B cell (primary cell): Measurements from ENCODE around the gene PPOX. TPM values are rescaled to one million over a fixed set of nuclear protein-coding genes. Genes with fewer than 3 reads are reported as not detected.

Source experiments
- ATAC-seq: fragments of 200-7000 bp; cut with Tn5 transposase; one replicate; pipeline ENCODE4 v1.10.0; 2021; ENCODE audit warnings: low read depth, mild to moderate bottlenecking, moderate number of reproducible peaks, moderate library complexity
- CTCF ChIA-PET: fragments of 350-600 bp; sonication (Branson Sonifier 250); formaldehyde crosslinking; loops from one replicate; lab custom pipeline; 2021; ENCODE audit warnings: antibody characterized with exemption, inconsistent platforms; lab: Charles Lee
- POLR2A ChIA-PET: fragments of 350-600 bp; sonication (Branson Sonifier 250); formaldehyde crosslinking; loops from one replicate; lab custom pipeline; 2021; ENCODE audit warnings: antibody characterized with exemption; lab: Charles Lee
- DNase-seq: peaks from one replicate; pipeline ENCODE4 v3.0.0; 2013
- H2AFZ ChIP-seq: 2 replicates; pipeline ENCODE4 v1.6.1; 2012; ENCODE audit warnings: mild to moderate bottlenecking, low read depth, low read length; ENCODE audit not compliant: insufficient read depth, poor library complexity, severe bottlenecking
- H3K27ac ChIP-seq, 2 donors: 1 replicate in 1 of 2; 2 replicates in 1 of 2; pipeline ENCODE4 v1.5.1; 2012 to 2013; ENCODE audit warnings: low read length in 2 of 2, mild to moderate bottlenecking in 2 of 2, moderate library complexity in 1 of 2
- H3K27me3 ChIP-seq, 4 experiments: fragments of 200-600 bp in 1 of 4; sonication (generic) in 1 of 4; replicated peaks in 1 of 4; 1 replicate in 2 of 4; 2 replicates in 2 of 4; pipeline versions ENCODE4 v1.6.1 to v1.7.0; 2013 to 2016; ENCODE audit warnings: low read length in 3 of 4, mild to moderate bottlenecking in 2 of 4, mixed read lengths in 1 of 4, moderate library complexity in 1 of 4; ENCODE audit not compliant: insufficient read depth in 4 of 4, control insufficient read depth in 3 of 4; ENCODE audit errors: control extremely low read depth in 1 of 4
- H3K36me3 ChIP-seq, 2 experiments: replicated peaks in 1 of 2; 1 replicate in 1 of 2; 2 replicates in 1 of 2; pipeline versions ENCODE4 v1.6.1 to v1.7.1; 2013; ENCODE audit warnings: low read length in 1 of 2; ENCODE audit not compliant: insufficient read depth in 2 of 2, control insufficient read depth in 1 of 2; ENCODE audit errors: control extremely low read depth in 1 of 2, extremely low read depth in 1 of 2
- H3K4me1 ChIP-seq, 2 donors: fragments of 200-600 bp in 1 of 2; sonication (generic) in 1 of 2; 1 replicate in 1 of 2; 2 replicates in 1 of 2; pipeline versions ENCODE4 v1.5.1 to v1.6.1; 2013 to 2017; ENCODE audit warnings: low read length in 2 of 2; ENCODE audit not compliant: control insufficient read depth in 2 of 2, insufficient read depth in 2 of 2
- H3K4me2 ChIP-seq: replicated peaks from 2 replicates; pipeline ENCODE3; 2012; ENCODE audit warnings: mild to moderate bottlenecking, low read depth, low read length; ENCODE audit not compliant: poor library complexity, severe bottlenecking
- H3K4me3 ChIP-seq, 5 experiments: fragments of 200-600 bp in 1 of 5; sonication (generic) in 1 of 5; 1 replicate in 3 of 5; 2 replicates in 2 of 5; pipeline versions ENCODE4 v1.5.1 to v1.7.0; 2011 to 2016; ENCODE audit warnings: low read length in 4 of 5, mild to moderate bottlenecking in 4 of 5, low read depth in 2 of 5, control low read depth in 1 of 5, moderate library complexity in 1 of 5; ENCODE audit not compliant: insufficient read depth in 1 of 5; ENCODE audit errors: control extremely low read depth in 1 of 5, extremely low read depth in 1 of 5
- H3K79me2 ChIP-seq: fragments of 200-600 bp; sonication (generic); one replicate; pipeline ENCODE4 v1.6.0; 2016; ENCODE audit warnings: low read length; ENCODE audit not compliant: control insufficient read depth, insufficient read depth
- H3K9ac ChIP-seq: fragments of 200-600 bp; sonication (generic); 2 replicates; pipeline ENCODE4 v1.6.1; 2017; ENCODE audit warnings: mild to moderate bottlenecking, low read length, moderate library complexity
- H3K9me3 ChIP-seq, 3 donors: one replicate each; pipeline versions ENCODE4 v1.6.1 to v1.7.1; 2013; ENCODE audit warnings: low read length in 2 of 3; ENCODE audit not compliant: control insufficient read depth in 2 of 3, insufficient read depth in 1 of 3; ENCODE audit errors: control extremely low read depth in 1 of 3
- H4K20me1 ChIP-seq: 2 replicates; pipeline ENCODE4 v1.6.0; 2012; ENCODE audit warnings: mild to moderate bottlenecking, low read length; ENCODE audit not compliant: insufficient read depth, control insufficient read depth, poor library complexity, severe bottlenecking
- H3K27ac Mint-ChIP-seq: one replicate; pipeline ENCODE4 v1.8.0; 2021; ENCODE audit warnings: mixed read lengths
- H3K27me3 Mint-ChIP-seq: one replicate; pipeline ENCODE4 v1.8.0; 2021; ENCODE audit warnings: mixed read lengths
- H3K4me1 Mint-ChIP-seq: one replicate; pipeline ENCODE4 v1.8.0; 2021; ENCODE audit warnings: mixed read lengths
- H3K4me3 Mint-ChIP-seq: one replicate; pipeline ENCODE4 v1.8.0; 2021; ENCODE audit warnings: mixed read lengths
- H3K9me3 Mint-ChIP-seq: one replicate; pipeline ENCODE4 v1.8.0; 2022; ENCODE audit warnings: mixed read lengths; ENCODE audit not compliant: insufficient read depth
- EZH2 ChIP-seq: IDR thresholded peaks from 2 replicates; pipeline ENCODE4 v1.6.1; 2012; ENCODE audit warnings: borderline replicate concordance, low read depth, mild to moderate bottlenecking, moderate library complexity, low read length; ENCODE audit not compliant: insufficient read depth, poor library complexity, severe bottlenecking
- WGBS: methylation state at CpG from one replicate; pipeline ENCODE4 v1.1.5; 2013; ENCODE audit warnings: missing lambda C conversion rate; ENCODE audit not compliant: insufficient coverage; 5-methylcytosine and 5-hydroxymethylcytosine counted together
- intact Hi-C: fragments of 100-400 bp; cut with micrococcal nuclease; formaldehyde crosslinking; loops from one replicate; pipeline ENCODE4 v1.10.0; 2022
- polyA plus RNA-seq: library from polyadenylated mRNA; depleted of rRNA; stranded (reverse); fragments of >200 nt; gene quantifications from 2 replicates; pipeline ENCODE4 v1.2.3, GENCODE V29; 2012
- total RNA-seq, 2 donors: library from RNA; stranded (reverse); fragments of 120-200 nt in 1 of 2; gene quantifications; 1 replicate in 1 of 2; 2 replicates in 1 of 2; pipeline versions ENCODE4 v1.2.3 to v1.2.4, GENCODE V29; 2013 to 2022
- TF ChIP-seq, protein P1 (sequence below): fragments of 200-600 bp; IDR thresholded peaks from one replicate; pipeline ENCODE4 v1.8.0; 2022; ENCODE audit warnings: antibody characterized with exemption, mild to moderate bottlenecking

PPOX gene
- total and polyA plus RNA-seq, 2 donors (not counting 1 experiment from before 2014, with no cell fraction given), result 65.6 to 82.3 TPM

DNA sequence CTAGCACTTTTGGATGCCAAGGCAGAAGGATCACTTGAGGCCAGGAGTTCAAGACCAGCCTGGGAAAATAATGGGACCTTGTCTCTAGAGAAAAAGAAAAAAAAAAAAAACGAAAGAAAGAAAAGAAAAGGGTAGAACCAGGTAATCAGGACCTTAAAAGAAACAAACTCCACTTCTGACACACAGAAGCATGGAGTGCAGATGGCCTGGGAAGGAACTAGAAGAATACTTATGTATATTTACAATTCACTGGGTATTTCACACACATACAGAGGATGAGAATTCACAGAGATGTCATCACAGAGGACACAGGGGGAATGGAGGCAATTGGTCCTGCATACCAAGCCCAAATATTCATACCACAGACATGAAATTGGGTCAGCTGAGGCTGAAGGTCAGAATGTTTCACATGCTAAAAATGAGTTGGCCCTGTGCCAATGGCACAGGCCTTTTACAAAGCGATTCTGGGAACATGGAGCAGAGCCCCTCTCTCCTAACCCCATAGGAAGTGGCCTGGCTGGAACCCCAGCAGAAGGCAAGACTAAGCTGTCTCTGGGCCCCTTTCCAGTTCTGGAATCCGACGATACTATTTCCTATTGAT is 6.7 kb downstream of the PPOX start:
- TF ChIP-seq, protein P1, sequence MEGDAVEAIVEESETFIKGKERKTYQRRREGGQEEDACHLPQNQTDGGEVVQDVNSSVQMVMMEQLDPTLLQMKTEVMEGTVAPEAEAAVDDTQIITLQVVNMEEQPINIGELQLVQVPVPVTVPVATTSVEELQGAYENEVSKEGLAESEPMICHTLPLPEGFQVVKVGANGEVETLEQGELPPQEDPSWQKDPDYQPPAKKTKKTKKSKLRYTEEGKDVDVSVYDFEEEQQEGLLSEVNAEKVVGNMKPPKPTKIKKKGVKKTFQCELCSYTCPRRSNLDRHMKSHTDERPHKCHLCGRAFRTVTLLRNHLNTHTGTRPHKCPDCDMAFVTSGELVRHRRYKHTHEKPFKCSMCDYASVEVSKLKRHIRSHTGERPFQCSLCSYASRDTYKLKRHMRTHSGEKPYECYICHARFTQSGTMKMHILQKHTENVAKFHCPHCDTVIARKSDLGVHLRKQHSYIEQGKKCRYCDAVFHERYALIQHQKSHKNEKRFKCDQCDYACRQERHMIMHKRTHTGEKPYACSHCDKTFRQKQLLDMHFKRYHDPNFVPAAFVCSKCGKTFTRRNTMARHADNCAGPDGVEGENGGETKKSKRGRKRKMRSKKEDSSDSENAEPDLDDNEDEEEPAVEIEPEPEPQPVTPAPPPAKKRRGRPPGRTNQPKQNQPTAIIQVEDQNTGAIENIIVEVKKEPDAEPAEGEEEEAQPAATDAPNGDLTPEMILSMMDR, result no peak
- no peak for TF ChIP-seq EZH2
- ChIA-PET CTCF (no interaction called here), POLR2A (no interaction called here)
- Histone ChIP-seq H3K36me3 (peaks cover 3 to 66% of the 10 kb centered on the region in 2 experiments), H3K4me2 (no peak overlapping the region), H2AFZ (no peak overlapping the region), H3K79me2 (peaks cover 33% of the 10 kb centered on the region), H3K27me3 (no peaks in the 10 kb centered on the region), H3K9me3 (no peaks in the 10 kb centered on the region), H3K4me3 (no peak overlapping the region), H3K27ac (no peak overlapping the region), H4K20me1 (peaks cover 14% of the 10 kb centered on the region), H3K9ac (no peak overlapping the region), H3K4me1 (peaks cover 20 to 26% of the 10 kb centered on the region in 2 donors)
- intact Hi-C loops, result no loop called here
- Mint-ChIP-seq H3K4me3 (no peak overlapping the region), H3K27me3 (no peaks in the 10 kb centered on the region), H3K9me3 (no peaks in the 10 kb centered on the region), H3K4me1 (peaks cover 45% of the 10 kb centered on the region), H3K27ac (no peak overlapping the region)
- ATAC-seq (no peak), DNase-seq (no peak)
- 100% methylated on average over 1 of the region's 4 CpGs for WGBS

DNA sequence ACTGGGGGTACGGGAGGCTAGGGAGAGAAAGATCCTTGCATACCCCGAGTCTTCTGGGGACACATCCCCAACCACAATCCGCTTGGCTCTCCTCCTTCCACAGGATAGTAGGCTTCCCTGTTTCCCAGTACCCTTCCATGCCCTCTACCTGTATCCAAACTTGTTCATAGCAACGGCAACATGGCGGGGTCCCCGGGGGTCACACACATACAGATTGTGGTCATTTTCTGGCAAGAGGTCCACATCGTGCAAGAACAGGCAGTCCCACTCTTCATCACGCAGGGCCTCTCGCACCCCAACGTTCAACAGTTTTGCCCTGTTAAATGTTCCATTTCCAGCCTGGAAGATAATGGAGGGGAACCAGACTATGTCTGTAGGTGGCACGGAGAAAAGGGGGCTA is 7.5 kb downstream of the PPOX start:
- H3K4me3 Mint-ChIP-seq, result no peak overlapping the region
- Histone ChIP-seq H3K4me1 (peaks cover 25 to 32% of the 10 kb centered on the region in 2 donors), H3K4me2 (no peak overlapping the region), H3K9ac (no peak overlapping the region), H3K4me3 (no peak overlapping the region), H3K36me3 (peaks cover 3 to 66% of the 10 kb centered on the region in 2 experiments), H2AFZ (no peak overlapping the region), H3K9me3 (no peaks in the 10 kb centered on the region), H3K27ac (no peak overlapping the region), H3K79me2 (peaks cover 33% of the 10 kb centered on the region), H4K20me1 (peaks cover 14% of the 10 kb centered on the region), H3K27me3 (no peaks in the 10 kb centered on the region)
- H3K27ac Mint-ChIP-seq, result peak overlapping the region; percentile 10
- no peak for DNase-seq
- ChIA-PET POLR2A (no interaction called here), CTCF (no interaction called here)
- H3K9me3 Mint-ChIP-seq, result no peaks in the 10 kb centered on the region
- 97% methylated on average over 9 of the region's 11 CpGs for WGBS
- intact Hi-C loops, result no loop called here
- ATAC-seq, result no peak
- H3K27me3 Mint-ChIP-seq, result no peaks in the 10 kb centered on the region
- H3K4me1 Mint-ChIP-seq, result peaks cover 46% of the 10 kb centered on the region
- no peak for TF ChIP-seq EZH2
- TF ChIP-seq, protein P1, result no peak
